LNCaP clone FGC (cell line): ENCODE data around the gene PYROXD2.

Experiments used
- DNase-seq: peaks from one replicate; pipeline ENCODE4 v3.0.0-alpha.2; 2011; ENCODE audit warnings: low read depth
- H3K4me3 ChIP-seq: 2 replicates; pipeline ENCODE4 v1.5.1; 2011; ENCODE audit warnings: mild to moderate bottlenecking, low read depth, low read length, control low read depth
- TF ChIP-seq, protein P1 (sequence below): IDR thresholded peaks from 2 replicates; pipeline ENCODE4 v1.5.1; 2012; ENCODE audit warnings: mild to moderate bottlenecking; ENCODE audit not compliant: control insufficient read depth, insufficient read depth; ENCODE audit errors: extremely low read depth

The PYROXD2 gene

DNA sequence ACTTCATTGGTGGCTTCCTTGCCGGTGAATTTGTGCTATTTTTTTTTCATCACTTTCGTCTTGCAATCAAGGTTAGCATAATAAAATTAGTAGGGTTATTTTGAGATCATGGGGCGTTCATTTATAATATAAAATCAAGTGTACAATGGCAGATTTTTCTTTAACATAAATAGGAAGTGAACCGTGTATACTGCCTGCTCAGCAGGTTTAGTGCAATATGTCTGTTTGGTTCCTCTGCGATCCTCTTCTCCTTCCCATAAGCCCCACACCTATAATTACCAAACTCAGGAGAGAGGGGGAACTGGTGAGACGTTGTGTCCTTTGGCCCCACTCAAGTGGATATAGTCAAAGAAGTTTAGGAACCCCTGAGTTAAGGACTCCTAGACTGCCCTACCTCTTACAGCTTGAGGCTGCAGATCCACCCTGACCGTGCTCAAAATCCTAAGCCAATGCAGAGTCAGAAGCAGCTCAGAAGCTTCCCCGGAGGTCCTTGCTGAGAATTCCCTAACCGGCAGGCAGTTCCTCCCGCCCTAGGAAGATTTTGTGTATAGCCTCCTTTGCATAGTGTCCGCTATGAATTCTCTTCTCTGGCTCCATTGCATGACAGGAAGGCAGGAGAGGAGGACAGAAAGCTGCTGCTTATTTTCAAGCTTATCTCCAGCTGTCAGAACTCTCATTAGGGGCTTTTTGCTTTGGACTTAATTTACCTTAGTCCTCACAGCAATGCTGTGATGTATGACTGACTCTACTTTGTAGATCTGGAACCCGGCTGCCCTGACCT lies 41.5 kb downstream of the PYROXD2 start:
- TF ChIP-seq, protein P1, sequence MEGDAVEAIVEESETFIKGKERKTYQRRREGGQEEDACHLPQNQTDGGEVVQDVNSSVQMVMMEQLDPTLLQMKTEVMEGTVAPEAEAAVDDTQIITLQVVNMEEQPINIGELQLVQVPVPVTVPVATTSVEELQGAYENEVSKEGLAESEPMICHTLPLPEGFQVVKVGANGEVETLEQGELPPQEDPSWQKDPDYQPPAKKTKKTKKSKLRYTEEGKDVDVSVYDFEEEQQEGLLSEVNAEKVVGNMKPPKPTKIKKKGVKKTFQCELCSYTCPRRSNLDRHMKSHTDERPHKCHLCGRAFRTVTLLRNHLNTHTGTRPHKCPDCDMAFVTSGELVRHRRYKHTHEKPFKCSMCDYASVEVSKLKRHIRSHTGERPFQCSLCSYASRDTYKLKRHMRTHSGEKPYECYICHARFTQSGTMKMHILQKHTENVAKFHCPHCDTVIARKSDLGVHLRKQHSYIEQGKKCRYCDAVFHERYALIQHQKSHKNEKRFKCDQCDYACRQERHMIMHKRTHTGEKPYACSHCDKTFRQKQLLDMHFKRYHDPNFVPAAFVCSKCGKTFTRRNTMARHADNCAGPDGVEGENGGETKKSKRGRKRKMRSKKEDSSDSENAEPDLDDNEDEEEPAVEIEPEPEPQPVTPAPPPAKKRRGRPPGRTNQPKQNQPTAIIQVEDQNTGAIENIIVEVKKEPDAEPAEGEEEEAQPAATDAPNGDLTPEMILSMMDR: no peak
- DNase-seq: no peak
- no peak overlapping the region for H3K4me3 ChIP-seq

DNA sequence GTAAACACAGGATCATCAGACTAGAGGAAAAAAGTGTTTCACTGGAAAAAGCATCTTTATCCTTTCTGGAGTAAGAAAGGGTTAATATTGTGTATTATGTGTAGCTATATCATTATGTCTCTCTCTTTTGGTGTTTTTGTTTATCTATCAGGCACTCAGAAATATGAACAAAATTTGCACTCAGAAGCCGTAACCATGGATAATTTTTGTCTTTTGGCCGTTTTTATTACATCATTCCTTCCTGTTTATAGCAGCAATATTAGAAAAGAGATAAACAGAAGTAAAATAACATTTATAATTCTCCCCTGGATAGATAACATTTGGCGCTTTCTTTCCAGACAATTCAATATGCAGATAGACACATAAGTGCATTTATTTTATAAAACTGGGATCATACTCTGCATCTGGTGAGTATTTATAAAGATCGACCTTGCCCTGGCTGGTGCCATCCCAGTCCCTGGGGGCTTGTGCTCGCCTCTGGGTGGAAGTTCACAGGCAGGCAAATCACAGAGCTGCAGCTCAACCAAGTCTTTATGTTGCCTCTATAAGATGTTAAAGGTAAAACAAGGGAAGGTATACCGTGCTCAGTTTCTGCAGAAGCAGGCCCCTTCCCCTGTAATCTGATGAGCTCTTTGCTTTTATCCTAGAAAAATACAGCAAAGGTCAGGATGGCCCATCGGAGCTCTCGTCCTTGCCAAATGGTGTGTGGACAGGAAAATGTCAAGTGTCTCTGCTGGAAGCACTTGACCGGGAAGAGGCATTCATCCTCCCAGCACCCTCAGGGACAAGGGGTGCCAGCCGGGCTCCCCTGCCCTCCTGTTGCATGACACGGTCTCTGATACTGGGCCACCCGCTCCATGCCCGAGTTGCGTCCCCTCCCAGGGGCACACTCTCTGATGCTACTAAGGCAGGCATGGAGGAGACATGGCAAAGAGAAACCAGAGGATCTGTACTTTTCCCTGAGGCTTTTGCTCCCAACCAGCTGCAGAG lies 43.9 kb downstream of the PYROXD2 start:
- DNase-seq: no peak
- TF ChIP-seq, protein P1: no peak
- H3K4me3 ChIP-seq: no peak overlapping the region

DNA sequence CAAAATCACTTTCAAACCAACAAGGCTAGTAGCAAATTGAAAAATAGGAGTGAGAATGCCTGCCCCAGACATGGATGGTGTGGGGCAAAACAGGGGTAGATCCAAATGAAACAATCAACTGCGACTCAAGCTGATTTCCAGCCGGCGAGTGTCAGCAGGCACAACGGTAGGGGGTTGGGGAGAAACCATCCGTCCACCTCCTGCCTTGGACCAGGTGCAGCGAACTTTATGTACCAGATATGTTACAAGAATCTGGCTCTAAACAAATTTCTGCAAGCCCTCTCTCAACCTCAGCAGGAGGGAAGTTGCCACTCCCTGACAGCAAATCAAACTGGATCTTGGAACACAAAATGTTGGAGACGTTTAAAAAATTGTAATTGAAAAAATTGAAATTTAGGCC lies 45.2 kb downstream of the PYROXD2 start:
- TF ChIP-seq, protein P1: no peak
- no peak for DNase-seq
- no peak overlapping the region for H3K4me3 ChIP-seq

DNA sequence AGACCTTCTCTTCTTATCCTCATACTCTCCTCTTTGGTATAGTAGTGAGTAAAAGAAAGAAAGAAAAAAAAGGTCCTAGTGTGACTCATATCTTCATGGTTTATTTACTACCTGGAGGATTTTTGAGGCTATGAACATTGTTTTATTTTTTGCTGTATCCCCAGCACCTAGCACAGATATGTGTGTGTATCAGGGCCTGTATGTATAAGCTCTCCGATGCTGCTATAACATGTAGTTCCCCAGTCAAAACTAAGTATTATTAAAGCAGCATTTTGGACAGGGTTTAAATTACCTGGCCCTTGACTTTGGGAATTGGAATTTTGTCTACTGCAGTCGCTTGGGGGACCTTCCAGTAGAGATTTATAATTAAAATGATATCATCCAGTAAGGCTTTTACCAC lies 46.3 kb downstream of the PYROXD2 start:
- TF ChIP-seq, protein P1: no peak
- no peak for DNase-seq

DNA sequence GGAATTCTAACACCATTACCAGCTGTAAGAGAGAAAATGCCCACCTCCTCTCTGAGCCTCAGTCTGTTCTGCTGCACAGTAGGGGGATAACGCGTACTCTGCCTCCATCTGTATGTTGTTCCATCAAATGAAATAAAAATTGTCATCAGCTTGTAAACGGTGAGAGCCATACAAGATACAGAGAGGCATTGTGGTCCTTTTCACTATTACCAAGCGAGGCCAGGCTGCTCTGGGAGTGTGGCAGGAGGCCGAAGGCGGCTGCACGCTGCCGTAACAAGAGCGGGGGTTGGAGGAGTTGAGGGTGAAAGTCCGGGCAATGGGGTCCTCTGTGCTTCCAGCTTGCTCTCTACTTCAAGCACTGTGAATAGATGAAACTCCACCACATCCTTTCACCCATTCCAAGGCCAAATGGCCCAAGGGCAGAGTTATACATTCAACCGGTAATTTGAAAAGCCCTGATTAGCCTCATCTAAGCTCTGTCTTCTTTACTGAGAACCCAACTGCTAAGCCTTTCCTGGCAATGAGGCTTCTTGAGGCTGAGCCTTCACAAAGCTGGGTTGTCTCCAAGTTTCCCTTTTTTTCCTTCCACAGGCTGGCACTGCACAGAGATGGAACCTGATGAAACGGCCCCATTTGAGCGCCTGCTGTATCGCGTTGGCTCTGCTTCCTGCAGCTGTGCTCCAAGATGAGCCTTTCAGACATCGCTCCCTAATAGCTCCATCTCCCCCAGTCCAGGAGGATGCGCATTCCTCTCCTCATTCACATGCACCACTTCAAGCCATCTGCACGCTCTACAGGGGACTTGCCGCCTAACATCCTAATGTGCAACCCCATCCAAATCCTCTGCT lies 47.2 kb downstream of the PYROXD2 start:
- TF ChIP-seq, protein P1: no peak

More for the DNA sequence above, 46.3 kb downstream of the PYROXD2 start:
- H3K4me3 ChIP-seq: no peak overlapping the region

DNA sequence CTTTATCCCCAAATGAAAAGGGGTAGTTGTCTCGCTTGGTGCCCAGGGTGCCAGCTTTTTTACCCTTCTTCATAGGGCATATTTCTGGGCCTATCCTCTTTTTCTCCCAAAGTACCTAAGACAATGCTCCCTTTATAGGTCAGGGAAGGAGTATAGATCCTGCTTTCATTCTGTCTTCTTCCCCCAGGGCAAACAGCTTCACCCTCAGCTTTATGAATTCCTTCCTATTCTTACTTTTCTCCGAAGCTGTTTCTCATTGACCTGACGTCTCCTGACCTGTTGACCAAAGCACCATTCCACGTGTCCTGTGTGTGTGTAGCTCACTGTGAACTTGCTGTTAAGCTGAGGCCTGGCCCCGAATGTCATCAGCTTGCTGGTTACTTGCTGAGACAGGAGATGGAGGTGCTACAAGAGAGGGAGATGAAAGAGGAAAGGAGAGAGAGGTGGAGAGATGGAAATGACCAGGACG lies 48.9 kb downstream of the PYROXD2 start:
- no peak overlapping the region for H3K4me3 ChIP-seq
- TF ChIP-seq, protein P1: no peak
- no peak for DNase-seq

More for the DNA sequence above, 47.2 kb downstream of the PYROXD2 start:
- no peak for DNase-seq
- H3K4me3 ChIP-seq: no peak overlapping the region
